Activated CD8-positive, alpha-beta memory T cell treated with anti-CD3 and anti-CD28 coated beads for 4 hours (primary cell): ENCODE results near the gene FYB1.
"Not testable (repeated sequence)": the region's sequence is repeated elsewhere in the genome, so short reads cannot be mapped to it uniquely, and the experiment has no call there.

Source experiments
- DNase-seq, 2 donors: peaks; one replicate each; pipeline ENCODE4 v3.0.0-alpha.2; 2020; ENCODE audit warnings: low read depth in 2 of 2

The FYB1 gene, protein sequence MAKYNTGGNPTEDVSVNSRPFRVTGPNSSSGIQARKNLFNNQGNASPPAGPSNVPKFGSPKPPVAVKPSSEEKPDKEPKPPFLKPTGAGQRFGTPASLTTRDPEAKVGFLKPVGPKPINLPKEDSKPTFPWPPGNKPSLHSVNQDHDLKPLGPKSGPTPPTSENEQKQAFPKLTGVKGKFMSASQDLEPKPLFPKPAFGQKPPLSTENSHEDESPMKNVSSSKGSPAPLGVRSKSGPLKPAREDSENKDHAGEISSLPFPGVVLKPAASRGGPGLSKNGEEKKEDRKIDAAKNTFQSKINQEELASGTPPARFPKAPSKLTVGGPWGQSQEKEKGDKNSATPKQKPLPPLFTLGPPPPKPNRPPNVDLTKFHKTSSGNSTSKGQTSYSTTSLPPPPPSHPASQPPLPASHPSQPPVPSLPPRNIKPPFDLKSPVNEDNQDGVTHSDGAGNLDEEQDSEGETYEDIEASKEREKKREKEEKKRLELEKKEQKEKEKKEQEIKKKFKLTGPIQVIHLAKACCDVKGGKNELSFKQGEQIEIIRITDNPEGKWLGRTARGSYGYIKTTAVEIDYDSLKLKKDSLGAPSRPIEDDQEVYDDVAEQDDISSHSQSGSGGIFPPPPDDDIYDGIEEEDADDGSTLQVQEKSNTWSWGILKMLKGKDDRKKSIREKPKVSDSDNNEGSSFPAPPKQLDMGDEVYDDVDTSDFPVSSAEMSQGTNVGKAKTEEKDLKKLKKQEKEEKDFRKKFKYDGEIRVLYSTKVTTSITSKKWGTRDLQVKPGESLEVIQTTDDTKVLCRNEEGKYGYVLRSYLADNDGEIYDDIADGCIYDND

DNA sequence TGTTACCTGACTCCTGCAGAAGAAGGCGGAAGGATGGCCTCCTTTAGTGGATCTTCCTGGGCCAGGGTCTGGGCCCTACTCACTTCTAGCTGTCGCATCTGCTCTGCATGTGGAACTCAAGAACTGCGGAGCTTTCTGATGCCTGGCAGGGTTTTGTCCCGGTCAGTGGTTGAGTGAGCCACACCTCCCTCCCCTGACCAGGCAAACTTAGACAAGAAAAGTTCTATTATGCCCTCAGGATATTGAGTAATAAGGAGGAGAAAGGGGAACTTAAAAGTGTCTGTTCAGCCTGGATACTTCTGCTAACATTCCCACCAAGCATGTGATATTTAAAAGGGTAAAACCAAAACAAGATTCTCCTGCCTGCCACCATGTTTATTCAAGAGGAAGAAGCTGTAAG, at the start of gene FYB1:
Gene FYB1, minus strand, starts transcription at position 127 of the 400 bp plus-strand sequence. CDS start 16,603 bp downstream, outside the sequence.
- DNase-seq, result no peak

DNA sequence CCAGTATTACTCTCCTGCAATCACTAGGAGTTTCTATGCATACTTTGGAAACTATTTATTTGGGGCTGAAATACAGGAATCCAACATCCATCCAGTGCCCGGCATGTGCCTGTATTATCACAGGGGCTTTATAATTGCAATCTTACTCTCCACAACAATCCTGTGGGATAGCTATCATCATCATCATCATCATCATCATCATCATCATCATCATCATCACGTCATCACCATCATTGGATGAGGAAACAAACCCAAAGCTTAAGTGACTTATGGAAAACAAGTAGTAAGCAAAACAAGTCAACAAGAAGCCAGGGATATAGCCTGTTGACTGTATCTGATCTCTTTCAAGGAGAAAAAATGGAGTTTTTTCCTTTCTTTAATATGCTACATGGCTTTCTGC, 47.8 kb upstream of the FYB1 start:
- DNase-seq, result no peak

DNA sequence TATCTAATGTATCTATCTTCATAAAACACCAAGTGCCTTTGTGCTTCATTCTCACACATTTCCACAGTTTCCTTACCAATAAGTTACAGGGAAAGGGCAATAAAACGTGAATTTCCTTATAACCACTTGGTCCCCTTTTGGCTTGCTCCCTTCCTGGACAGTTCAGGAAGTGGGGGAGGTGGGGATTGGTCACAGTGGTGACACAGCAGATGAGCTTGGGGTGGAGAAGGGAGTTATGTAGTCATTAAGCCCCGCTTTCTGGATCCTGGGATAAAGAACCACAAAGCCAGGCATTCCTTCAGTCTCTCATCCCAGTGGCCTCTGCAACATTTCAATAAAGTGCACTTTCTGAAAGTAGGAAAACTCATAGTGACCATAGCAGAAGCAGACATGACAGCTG, 47.1 kb upstream of the FYB1 start:
- DNase-seq, result no peak

DNA sequence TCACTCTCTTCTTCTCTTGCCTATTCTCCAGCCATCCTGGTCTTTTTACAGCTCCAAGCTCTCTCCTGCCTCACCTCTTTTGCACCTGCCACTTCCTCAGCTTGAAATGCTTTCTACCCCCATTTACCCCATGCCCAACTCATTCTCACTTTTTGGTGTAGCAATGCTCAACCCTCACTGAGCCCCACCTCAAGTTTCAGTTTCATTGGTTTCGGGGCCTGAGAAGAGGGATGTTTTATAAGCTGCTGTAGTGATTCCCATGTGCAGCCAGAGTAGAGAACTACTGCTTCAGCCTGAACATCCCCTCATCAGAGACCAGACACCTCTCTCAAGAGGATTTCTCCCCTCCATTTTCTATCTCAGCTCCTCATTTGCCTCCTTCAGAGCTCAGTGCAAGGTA, 45.2 kb upstream of the FYB1 start:
- DNase-seq, result no peak

DNA sequence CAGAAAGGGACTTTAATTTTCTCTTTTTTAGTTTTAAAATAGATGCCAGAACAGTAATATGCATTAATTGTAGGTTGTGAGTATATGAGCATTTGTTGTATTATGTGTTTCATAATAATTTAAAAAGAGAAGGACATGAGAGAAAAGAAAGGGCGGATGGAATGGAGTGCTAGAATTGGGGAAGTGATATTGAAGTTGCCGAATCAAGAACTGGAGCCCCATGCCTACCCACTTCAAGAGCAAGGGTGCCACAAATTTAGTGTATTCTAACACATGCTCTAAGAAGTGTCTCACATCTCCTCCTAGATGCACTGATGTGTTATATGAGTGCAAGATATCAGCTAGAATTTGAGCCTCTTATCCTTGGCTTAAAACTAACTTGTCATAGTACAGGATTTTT, 43.6 kb upstream of the FYB1 start:
- no peak for DNase-seq

DNA sequence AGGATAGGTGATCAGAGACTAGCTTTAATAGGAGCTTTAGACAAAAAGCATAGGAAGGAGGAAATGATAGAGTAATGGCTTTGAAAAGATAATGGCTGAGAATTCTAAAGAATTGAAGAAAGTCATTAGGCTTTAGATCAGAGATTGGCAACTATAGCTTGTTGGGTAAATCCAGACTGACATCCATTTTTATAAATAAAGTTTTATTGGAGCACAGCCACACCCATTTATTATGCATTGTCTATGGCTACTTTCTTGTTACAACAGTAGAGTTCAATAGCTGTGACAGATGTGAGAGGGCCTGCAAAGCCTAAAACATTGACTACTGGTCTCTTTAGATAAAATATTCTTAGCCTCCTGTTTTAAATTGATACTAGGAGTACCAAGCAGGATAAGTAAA, 40.7 kb upstream of the FYB1 start:
- no peak for DNase-seq

DNA sequence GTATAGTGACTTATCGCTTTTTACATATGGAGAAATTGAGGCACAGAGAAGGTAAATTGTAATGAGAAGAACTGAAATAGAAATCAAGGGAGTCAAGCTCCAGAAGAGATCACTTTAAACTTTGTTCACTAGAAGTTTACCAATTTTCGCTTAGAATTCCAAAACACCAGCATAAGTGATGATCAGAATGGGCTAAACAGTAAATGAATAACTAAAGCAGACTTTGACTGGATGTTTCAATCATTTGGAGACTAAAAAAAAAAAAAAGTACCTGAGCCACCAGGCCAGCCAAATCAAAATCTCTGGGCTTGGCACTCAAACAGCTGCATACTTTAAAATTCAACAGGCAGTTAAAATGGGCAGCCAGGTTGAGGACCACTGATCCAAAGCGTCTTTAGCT, 38.2 kb upstream of the FYB1 start:
- DNase-seq, result no peak

DNA sequence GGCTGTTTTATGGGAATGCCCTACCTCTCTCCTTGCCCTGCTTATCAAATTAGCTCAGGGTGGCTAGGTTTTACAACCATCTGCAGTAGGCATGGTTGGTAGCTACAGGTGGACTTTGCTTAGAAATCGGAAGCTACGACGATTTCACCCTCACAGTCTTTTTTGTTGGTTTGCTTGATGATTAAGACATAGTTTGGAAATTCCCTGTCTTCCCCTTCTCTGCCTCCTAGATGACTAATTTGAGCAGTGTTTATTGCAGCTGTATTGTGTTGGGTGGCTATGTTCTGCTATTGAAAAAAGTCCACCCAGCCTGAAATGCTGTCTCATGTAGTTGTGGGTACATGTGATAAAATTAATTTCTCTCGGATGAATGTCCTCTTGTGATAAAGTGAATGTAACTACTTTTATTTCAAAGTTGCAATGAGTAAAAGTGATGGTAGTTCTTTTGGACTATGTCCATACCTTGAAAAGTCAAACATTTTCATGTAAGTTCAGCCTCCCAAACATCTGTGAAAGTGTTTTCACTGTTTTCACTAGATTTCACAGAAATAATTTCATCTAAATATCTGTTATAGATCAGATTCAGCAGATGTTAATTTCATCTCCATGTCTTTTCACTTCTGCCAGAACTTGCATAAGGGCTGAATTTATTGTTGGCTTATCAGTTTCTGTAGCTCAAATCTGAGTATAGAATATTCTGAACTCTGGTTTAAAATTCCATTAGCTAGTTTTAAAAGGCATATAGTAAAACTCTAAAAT, 37.3 kb upstream of the FYB1 start:
- DNase-seq, result no peak

DNA sequence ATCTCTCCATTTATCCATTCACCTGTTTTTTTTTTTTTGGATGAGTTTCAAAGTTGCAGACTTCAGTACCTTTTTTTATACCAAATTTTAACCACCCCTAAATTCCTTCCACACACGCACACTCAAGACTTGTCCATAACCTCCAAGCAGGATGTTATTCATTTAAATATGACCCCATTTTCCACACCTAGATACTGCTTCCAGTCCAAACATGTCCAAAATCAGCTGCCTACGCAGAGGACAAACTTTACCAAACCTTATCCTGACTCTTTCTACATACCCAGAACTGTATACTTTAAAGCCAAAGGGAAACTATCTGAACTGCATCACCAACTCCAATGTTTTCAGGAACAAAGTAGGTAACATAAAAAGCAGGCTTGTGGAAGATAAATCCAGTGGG, 36.0 kb upstream of the FYB1 start:
- no peak for DNase-seq

DNA sequence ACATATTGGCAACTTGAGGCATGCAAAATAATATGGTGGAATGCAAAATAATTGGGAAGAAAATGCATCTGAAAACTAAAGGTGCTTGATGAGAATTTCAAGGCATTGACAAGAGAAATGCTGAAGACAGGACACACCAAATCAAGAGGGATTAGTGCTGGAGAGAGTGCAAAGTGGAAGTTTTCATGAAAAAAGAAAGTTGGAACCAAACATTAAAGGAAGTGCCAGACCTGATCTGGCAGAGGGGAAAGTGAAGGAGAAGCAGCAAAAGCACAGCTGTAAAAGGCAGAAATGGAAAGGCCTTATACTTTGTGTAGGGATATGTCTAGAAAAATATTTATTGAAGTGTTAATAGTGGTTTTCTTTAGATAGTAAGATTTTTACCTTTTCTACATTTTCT, 35.3 kb upstream of the FYB1 start:
- no peak for DNase-seq

DNA sequence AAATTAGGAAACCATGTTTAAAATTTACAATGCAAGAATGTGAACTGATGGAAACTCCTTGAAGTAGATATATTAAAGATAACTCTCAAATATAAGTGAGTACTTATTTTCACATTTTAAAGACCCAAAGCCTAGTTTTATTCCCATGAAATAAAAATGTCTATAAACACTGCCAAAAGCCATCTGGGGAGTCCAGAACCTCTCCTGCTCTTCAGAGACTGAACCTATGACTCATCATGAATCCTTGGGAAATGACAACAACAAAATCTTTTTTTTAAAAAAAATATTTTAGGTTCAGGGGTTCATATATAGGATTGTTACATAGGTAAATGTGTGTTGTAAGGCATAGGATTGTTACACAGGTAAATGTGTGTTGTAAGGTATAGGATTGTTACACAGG, 33.8 kb upstream of the FYB1 start:
- no peak for DNase-seq

DNA sequence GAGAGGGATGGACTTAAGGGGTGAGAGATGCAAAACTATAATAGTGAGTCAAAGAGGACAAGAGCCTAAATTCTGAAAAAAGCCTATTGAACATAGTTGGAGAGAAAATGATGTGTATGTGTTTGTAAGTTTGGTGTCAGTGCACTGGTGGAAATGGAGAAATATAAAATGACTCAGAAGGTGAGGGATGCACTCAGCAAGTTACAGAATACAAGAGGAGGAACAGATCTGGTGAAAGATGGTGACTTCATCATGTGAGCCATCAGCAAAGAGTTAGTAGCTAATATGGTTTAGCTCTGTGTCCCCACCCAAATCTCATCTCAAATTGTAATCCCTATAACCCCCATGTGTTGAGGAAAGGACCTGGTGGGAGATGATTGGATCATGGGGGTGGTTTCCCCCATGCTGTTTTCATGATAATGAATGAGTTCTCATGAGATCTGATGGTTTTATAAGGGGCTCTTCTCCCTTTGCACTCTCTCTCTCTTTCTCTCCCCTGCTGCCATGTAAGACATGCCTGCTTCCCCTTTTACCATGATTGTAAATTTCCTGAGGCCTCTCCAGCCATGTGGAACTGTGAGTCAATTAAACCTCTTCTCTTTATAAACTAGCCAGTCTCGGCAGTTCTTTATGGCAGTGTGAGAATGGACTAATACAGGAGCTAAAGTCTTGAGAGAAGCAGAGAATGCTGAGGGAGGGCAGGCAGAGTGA, 30.4 kb upstream of the FYB1 start:
- no peak for DNase-seq

DNA sequence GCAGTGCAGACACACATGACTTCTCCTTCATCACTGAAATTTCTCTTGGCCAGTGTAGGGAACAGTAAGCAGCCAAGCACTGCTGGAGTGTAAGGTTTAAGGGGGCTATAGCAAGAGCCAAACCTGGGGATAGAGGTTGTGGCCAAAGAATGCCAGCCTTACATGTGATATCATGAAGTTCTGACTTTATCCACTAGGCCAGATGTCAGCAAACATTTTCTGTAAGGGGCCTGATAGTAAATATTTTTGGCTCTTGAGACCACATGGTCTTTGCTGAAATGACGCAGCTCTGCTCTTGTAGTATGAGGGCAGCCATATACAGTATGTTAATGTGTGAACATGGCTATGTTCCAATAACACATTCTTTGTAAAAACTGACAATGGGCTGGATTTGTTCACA, 29.7 kb upstream of the FYB1 start:
- DNase-seq, result no peak

DNA sequence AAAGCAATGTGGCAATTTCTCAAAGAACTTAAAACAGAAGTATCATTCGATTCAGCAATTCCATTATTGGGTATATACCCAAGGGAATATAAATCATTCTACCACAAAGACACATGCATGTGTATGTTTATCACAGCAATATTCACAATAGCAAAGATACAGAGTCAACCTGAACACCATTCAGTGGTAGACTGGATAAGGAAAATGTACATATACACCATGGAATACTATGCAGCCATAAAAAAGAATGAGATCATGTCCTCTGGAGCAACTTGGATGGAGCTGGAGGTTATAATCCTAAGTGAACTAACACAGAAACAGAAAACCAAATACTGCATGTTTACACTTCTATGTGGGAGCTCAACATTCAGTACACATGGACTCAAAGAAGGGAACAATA, 21.4 kb upstream of the FYB1 start:
- no peak for DNase-seq

DNA sequence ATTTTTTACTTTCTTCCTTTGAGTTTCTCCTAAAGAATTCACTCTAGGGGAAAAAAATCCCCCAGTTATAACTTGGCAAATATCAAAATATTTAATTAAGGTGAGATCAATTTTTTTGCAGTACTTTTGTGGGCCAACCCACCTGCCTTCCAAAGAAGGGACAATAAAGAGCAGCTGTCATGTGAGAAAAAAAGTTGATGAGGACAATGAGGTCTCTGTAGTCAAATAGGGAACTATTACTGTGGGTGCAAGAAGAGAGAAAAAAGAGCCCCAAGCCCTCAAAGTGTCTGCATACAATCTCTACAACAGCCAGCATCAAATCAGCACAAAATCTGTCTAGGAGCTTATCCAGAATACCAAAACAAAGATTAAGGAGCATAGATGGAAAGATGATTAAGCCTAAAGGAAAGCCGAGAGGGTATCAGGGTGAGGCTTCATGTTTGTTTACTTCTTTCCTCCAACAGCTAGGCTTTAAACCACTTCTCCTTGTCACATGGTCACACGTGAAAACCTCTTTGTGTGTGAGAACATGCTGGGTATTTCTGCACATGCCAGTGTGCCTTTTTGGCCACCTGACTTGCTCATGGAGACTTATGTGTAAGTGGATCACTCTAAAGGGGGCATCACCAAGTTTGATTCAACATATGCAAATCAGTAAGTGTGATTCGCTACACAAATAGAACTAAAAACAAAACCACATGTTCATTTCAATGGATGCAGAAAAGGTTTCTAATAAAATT, 19.2 kb upstream of the FYB1 start:
- DNase-seq, result no peak

DNA sequence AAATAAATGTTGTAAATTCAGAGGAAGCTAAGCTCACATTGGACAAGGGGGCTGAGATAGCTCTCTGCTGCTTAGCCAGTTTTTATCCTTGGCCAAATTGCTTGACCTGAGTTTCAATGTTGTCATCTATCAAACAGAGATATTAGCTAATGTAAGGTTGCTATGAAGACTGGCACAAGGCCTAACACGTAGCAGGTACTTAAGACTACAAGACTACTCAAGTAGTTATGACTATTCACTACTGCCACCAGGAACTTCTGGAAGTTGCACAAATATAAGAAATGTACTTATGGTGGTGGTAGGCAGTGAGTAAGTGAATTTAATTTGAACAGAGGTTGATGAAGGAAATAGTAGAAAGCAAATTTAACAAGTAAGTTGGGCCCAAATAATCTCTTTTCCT, 17.4 kb upstream of the FYB1 start:
- DNase-seq, result no peak

DNA sequence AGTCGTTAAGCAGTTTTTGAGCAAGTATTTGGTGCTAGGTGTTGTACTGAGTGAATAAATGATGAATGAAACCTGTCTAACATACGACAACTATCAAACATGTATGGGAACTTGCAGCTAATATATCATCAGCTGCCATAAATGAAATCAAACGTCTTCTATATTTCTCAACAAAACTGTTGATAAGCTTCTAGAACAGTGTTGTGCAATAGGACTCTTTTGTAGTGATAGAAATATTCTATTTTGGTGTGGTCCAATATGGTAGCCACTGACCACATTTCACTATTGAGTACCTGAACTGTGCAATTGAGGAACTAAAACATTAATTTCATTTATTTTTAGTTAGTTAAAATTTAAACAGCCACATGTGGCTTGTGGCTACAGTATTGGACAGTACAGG, 16.3 kb upstream of the FYB1 start:
- no peak for DNase-seq

DNA sequence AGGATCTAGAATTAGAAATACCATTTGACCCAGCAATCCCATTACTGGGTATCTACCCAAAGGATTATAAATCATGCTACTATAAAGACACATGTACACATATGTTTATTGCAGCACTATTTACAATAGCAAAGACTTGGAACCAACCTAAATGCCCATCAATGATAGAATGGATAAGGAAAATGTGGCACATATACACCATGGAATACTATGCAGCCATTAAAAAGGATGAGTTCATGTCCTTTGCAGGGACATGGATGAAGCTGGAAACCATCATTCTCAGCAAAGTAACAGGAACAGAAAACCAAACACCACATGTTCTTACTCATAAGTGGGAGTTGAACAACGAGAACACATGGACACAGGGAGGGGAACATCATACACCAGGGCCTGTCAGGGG, 15.1 kb upstream of the FYB1 start:
- DNase-seq, result not testable (repeated sequence)

DNA sequence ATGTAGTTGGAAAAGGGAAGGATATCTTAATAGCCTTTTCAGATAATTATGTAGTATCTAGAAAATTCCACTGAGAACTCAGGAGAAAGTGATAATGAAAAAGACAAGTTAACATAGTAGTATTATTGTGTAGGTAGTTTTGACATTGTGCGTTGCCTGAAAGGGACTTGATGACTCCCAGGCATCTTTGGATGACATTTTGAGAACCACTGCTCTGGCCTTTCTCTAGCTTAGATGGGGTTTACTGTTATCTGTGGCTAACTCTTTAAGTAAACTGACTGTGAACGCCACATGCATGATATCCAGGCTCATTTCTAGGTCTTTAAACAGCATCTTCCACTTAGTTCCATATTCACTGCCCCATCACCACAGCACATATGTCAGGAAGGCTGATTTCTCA, 14.4 kb upstream of the FYB1 start:
- DNase-seq, result no peak

DNA sequence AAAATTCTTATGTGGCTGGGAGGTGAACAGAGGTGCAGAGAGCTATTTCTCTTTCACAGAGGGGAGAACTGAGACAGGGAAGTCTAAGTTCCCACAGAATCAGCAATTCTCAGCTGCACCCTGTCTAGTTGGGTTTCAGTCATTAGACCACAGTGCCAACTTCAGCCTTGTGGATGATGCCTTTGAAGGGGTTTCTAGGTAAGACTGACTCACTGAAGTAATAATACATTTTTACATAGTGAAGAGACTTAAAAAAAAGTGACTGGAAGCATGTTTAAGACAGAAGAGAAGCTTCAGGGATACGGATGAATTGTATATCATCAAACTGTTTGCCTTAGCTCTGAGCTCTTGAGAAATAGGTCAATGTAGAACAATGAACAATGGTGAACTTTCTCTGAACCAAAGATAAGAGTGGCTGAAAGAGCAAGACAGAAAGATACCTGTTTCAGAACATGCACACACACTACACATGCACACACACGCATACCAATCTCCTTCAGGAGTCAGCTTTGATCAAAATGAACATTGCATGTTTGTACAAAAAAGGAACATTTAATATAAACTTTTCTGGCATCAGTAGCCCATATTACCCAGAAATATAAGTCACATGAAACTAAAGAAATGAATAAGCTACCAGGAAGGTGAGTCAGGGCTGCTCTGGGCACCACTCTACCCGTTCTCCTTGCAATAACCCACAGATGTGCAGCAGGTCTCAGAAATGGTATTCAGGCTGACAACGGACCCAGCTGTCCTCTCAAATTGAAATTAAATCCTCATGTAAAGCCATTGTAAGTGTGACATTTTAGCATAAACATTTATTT, 12.6 kb upstream of the FYB1 start:
- no peak for DNase-seq
